HepG2 (cell line): ENCODE results near the gene CTAG1B. TPM values are rescaled to one million over a fixed set of nuclear protein-coding genes. Genes with fewer than 3 reads are reported as not detected.

Experiments used
- ATAC-seq: fragments of 200-7000 bp; cut with Tn5 transposase; 3 replicates; pipeline ENCODE4 v1.9.1; 2020; ENCODE audit warnings: mild to moderate bottlenecking, moderate library complexity
- BruUV-seq: library from RNA; stranded (reverse); fragments of 400-500 nt; replicated peaks from 2 replicates; lab custom pipeline; 2021; lab: Mats Ljungman, UMichigan
- CTCF ChIA-PET: fragments of 300-600 bp; formaldehyde crosslinking; extraction: SDS; loops from one replicate; lab custom pipeline; 2021; ENCODE audit warnings: low total read pairs, inconsistent platforms, low intra/inter-chr PET ratio; lab: Yijun Ruan, JAX
- POLR2A ChIA-PET: fragments of 350-600 bp; sonication (Branson Sonifier 250); formaldehyde crosslinking; loops from one replicate; lab custom pipeline; 2020; ENCODE audit warnings: antibody characterized with exemption, inconsistent platforms; lab: Yijun Ruan, JAX
- DNase-seq: peaks from one replicate; pipeline ENCODE4 v3.0.0-alpha.2; 2015; ENCODE audit warnings: low spot score
- FAIRE-seq: peaks from 3 replicates; lab custom pipeline; 2011; peaks lifted over from hg19 to GRCh38; lab: Jason Lieb, UNC
- H2AFZ ChIP-seq: one replicate; pipeline ENCODE4 v1.6.1; 2011; ENCODE audit warnings: low read length, inconsistent platforms
- H3K27ac ChIP-seq: fragments of 300-600 bp; 3 replicates; pipeline ENCODE4 v1.8.0; 2011; ENCODE audit warnings: mixed run types, mild to moderate bottlenecking, mixed read lengths, low read length, inconsistent platforms; ENCODE audit not compliant: insufficient read depth; ENCODE audit errors: extremely low read length
- H3K27me3 ChIP-seq, 2 experiments: fragments of 200-600 bp in 1 of 2; 2 replicates in 1 of 2; 3 replicates in 1 of 2; pipeline versions ENCODE4 v1.6.0 to v1.8.0; 2011; ENCODE audit warnings: low read length in 2 of 2, mild to moderate bottlenecking in 2 of 2, moderate library complexity in 2 of 2, inconsistent platforms in 1 of 2; ENCODE audit not compliant: insufficient read depth in 2 of 2, control insufficient read depth in 1 of 2
- H3K36me3 ChIP-seq, 2 experiments: fragments of 200-600 bp in 1 of 2; replicated peaks in 1 of 2; 2 replicates in 1 of 2; 3 replicates in 1 of 2; pipeline versions ENCODE4 v1.5.1 to v1.8.0; 2011; ENCODE audit warnings: low read length in 2 of 2, inconsistent platforms in 1 of 2; ENCODE audit not compliant: insufficient read depth in 2 of 2, control insufficient read depth in 1 of 2
- H3K4me1 ChIP-seq: 2 replicates; pipeline ENCODE4 v1.5.1; 2012; ENCODE audit warnings: low read length, inconsistent platforms; ENCODE audit not compliant: insufficient read depth
- H3K4me2 ChIP-seq: 2 replicates; pipeline ENCODE4 v1.6.0; 2011; ENCODE audit warnings: low read depth, low read length, inconsistent platforms
- H3K4me3 ChIP-seq, 3 experiments: fragments of 200-600 bp in 1 of 3; sonication (generic), shearing (Covaris generic) in 1 of 3; replicated peaks in 1 of 3; 2 replicates each; pipeline ENCODE4 v1.5.1; 2011 to 2016; ENCODE audit warnings: low read length in 3 of 3, inconsistent platforms in 2 of 3, low read depth in 2 of 3, mild to moderate bottlenecking in 2 of 3, control low read depth in 1 of 3, mixed read lengths in 1 of 3; ENCODE audit not compliant: insufficient read depth in 1 of 3
- H3K79me2 ChIP-seq: one replicate; pipeline ENCODE4 v1.6.1; 2011; ENCODE audit warnings: low read length, inconsistent platforms; ENCODE audit not compliant: insufficient read depth
- H3K9ac ChIP-seq: 2 replicates; pipeline ENCODE4 v1.6.0; 2011; ENCODE audit warnings: mild to moderate bottlenecking, low read depth, low read length, inconsistent platforms; ENCODE audit not compliant: insufficient read depth
- H3K9me3 ChIP-seq: 2 replicates; pipeline ENCODE4 v1.5.1; 2012; ENCODE audit warnings: mild to moderate bottlenecking, low read length
- H4K20me1 ChIP-seq: 2 replicates; pipeline ENCODE4 v1.6.0; 2011; ENCODE audit warnings: inconsistent platforms, mild to moderate bottlenecking, low read length, moderate library complexity; ENCODE audit not compliant: insufficient read depth
- AKAP8 ChIP-seq: sonication (generic); formaldehyde crosslinking; IDR thresholded peaks from 2 replicates; pipeline ENCODE4 v1.5.1; 2020; ENCODE audit warnings: mild to moderate bottlenecking, missing genetic modification reagents
- CSRNP2 ChIP-seq: sonication (generic); formaldehyde crosslinking; conservative IDR thresholded peaks from 2 replicates; pipeline ENCODE4 v1.8.0; 2022; ENCODE audit warnings: low read depth, missing genetic modification reagents
- ERF ChIP-seq: IDR thresholded peaks from 2 replicates; pipeline ENCODE4 v1.6.1; 2018; ENCODE audit warnings: missing biosample characterization, missing genetic modification reagents
- GZF1 ChIP-seq: sonication (generic); formaldehyde crosslinking; IDR thresholded peaks from 2 replicates; pipeline ENCODE4 v1.5.1; 2020; ENCODE audit warnings: mild to moderate bottlenecking, missing genetic modification reagents
- KLF16 ChIP-seq, 2 experiments: sonication (generic) in 1 of 2; formaldehyde crosslinking in 1 of 2; IDR thresholded peaks; 2 replicates each; pipeline versions ENCODE4 v1.6.1 to v1.8.0; 2016 to 2023; ENCODE audit warnings: missing genetic modification reagents in 2 of 2, missing compliant biosample characterization in 1 of 2
- KLF6 ChIP-seq: IDR thresholded peaks from 2 replicates; pipeline ENCODE4 v1.8.0; 2016; ENCODE audit warnings: missing biosample characterization, missing genetic modification reagents
- NPAS2 ChIP-seq: sonication (generic); formaldehyde crosslinking; IDR thresholded peaks from 2 replicates; pipeline ENCODE4 v1.8.0; 2022; ENCODE audit warnings: mild to moderate bottlenecking, missing genetic modification reagents, borderline replicate concordance
- RELA ChIP-seq: sonication (generic); formaldehyde crosslinking; IDR thresholded peaks from 2 replicates; pipeline ENCODE4 v1.4.0; 2020; ENCODE audit warnings: missing genetic modification reagents
- TCF7 ChIP-seq: sonication (generic); IDR thresholded peaks from 2 replicates; pipeline ENCODE4 v1.6.1; 2016; ENCODE audit warnings: antibody characterized with exemption, low read depth
- ZNF234 ChIP-seq: sonication (generic); formaldehyde crosslinking; conservative IDR thresholded peaks from 2 replicates; pipeline ENCODE4 v1.5.1; 2020; ENCODE audit warnings: mild to moderate bottlenecking, missing genetic modification reagents
- ZNF746 ChIP-seq: sonication (generic); formaldehyde crosslinking; IDR thresholded peaks from 2 replicates; pipeline ENCODE4 v1.8.0; 2022; ENCODE audit warnings: mild to moderate bottlenecking, missing genetic modification reagents
- ZNF768 ChIP-seq: sonication (generic); formaldehyde crosslinking; IDR thresholded peaks from 2 replicates; pipeline ENCODE4 v1.4.0; 2020; ENCODE audit warnings: missing genetic modification reagents
- WGBS: methylation state at CpG from one replicate; pipeline ENCODE4 v1.1.6; 2017; ENCODE audit warnings: low lambda C conversion rate; 5-methylcytosine and 5-hydroxymethylcytosine counted together
- in situ Hi-C: cut with HindIII; loops from 2 replicates; pipeline ENCODE4 v1.10.0; 2017; ENCODE audit warnings: low pct_unique_long_range_greater_than_20kb; ENCODE audit not compliant: extremely low pct_ligation_motif_present
- intact Hi-C: fragments of 100-400 bp; cut with micrococcal nuclease; formaldehyde crosslinking; loops from one replicate; pipeline ENCODE4 v1.10.0; 2022; ENCODE audit not compliant: unreplicated experiment
- polyA plus RNA-seq, 8 experiments: library from polyadenylated mRNA; depleted of rRNA in 3 of 8; stranded (reverse) in 7 of 8; unstranded in 1 of 8; fragments of >200 nt; fragmentation: Illumina TruSeq in 4 of 8; extraction: Trizol in 4 of 8; gene quantifications; 2 replicates each; pipeline versions ENCODE4 v1.2.1 to v1.2.3, GENCODE V29; 2011 to 2016; ENCODE audit warnings: low read depth in 4 of 8, missing spikeins in 1 of 8, mixed read lengths in 1 of 8; ENCODE audit not compliant: insufficient read depth in 1 of 8
- total RNA-seq, 5 experiments: library from RNA; depleted of rRNA; stranded (reverse); fragments of >200 nt; fragmentation: Illumina TruSeq; extraction: Trizol; gene quantifications; 2 replicates each; pipeline ENCODE4 v1.2.3, GENCODE V29; 2016; ENCODE audit warnings: low read depth in 1 of 5

CTAG1B gene
- total and polyA plus RNA-seq, 2 of the 13 experiments (the other 11 are each of a cell fraction or from before 2014, with no cell fraction given), result not detected

GRCh38 chrX:154598656-154599055 is 20.4 kb downstream of the CTAG1B start:
- no peaks in the 10 kb centered on the region for H3K4me1 ChIP-seq
- no TSS peak for BruUV-seq
- H3K9ac ChIP-seq, result no peak overlapping the region
- no peaks in the 10 kb centered on the region for H3K36me3 ChIP-seq
- 0 out of 5 replicates have a peak, but pooled peaks cover 0 to 6% of the 10 kb centered on the region in 2 experiments for H3K27me3 ChIP-seq
- no peaks in the 10 kb centered on the region for H3K79me2 ChIP-seq
- no peaks in the 10 kb centered on the region for H3K9me3 ChIP-seq
- ChIA-PET CTCF (no interaction called here), POLR2A (no interaction called here)
- no peak for DNase-seq
- in situ Hi-C loops, result loop anchor here (25.0 kb wide), 1 partner anchor 239 kb away; the partner anchor contains the start of gene SMIM9
- H3K27ac ChIP-seq, result no peak overlapping the region
- H4K20me1 ChIP-seq, result no peaks in the 10 kb centered on the region
- intact Hi-C loops, result no loop called here
- H3K4me2 ChIP-seq, result no peak overlapping the region
- H2AFZ ChIP-seq, result no peak overlapping the region
- no peak overlapping the region for H3K4me3 ChIP-seq
- no peak for FAIRE-seq
- TF ChIP-seq TCF7, result no peak
- no peak for TF ChIP-seq ZNF234 (CRISPR knock-in tag)
- no peak for TF ChIP-seq CSRNP2
- no peak for TF ChIP-seq ZNF768 (CRISPR knock-in tag)
- TF ChIP-seq KLF16 (CRISPR knock-in tag; IDR thresholded peaks at IDR 0.05), result no peak
- TF ChIP-seq NPAS2 (CRISPR knock-in tag), result no peak
- TF ChIP-seq ZNF746, result no peak
- TF ChIP-seq KLF6 (CRISPR knock-in tag), result no peak
- no peak for TF ChIP-seq AKAP8
- TF ChIP-seq ERF, result no peak
- TF ChIP-seq RELA (CRISPR knock-in tag), result no peak
- TF ChIP-seq GZF1 (CRISPR knock-in tag), result no peak
- no peak for ATAC-seq
- WGBS, result 7% methylated on average over 5 of the region's 8 CpGs
